Transverse colon (tissue), 3 donors: ENCODE measurements around the gene OR6S1.
"Not testable (repeated sequence)": the region's sequence is repeated elsewhere in the genome, so short reads cannot be mapped to it uniquely, and the experiment has no call there.

ENCODE experiments used
- CTCF ChIP-seq, 5 experiments: fragments of 200-600 bp in 3 of 5; fragments of 450-650 bp in 2 of 5; sonication (generic) in 3 of 5; IDR thresholded peaks; 1 replicate in 2 of 5; 2 replicates in 3 of 5; pipeline ENCODE4 v1.5.1; 2016 to 2017; ENCODE audit warnings: antibody characterized with exemption in 5 of 5, inconsistent platforms in 3 of 5, mild to moderate bottlenecking in 2 of 5, moderate library complexity in 1 of 5
- EP300 ChIP-seq: sonication (generic); formaldehyde crosslinking; IDR thresholded peaks from one replicate; pipeline ENCODE4 v1.6.1; 2017; ENCODE audit warnings: antibody characterized with exemption, low read depth

- not testable (repeated sequence) for TF ChIP-seq EP300; CTCF (IDR thresholded peaks at IDR 0.05)
Measured at GRCh38 chr14:20666400-20666961, 25.0 kb upstream of the OR6S1 start.
